Adrenal gland (tissue), 5 donors: Measurements from ENCODE around the gene HOMER1.

Experiments used
- CTCF ChIP-seq, 6 experiments: fragments of 450-650 bp in 4 of 6; fragments of 200-600 bp in 2 of 6; sonication (generic) in 1 of 6; IDR thresholded peaks; 1 replicate in 5 of 6; 2 replicates in 1 of 6; pipeline versions ENCODE4 v1.5.1 to v1.8.0; 2016 to 2021; ENCODE audit warnings: antibody characterized with exemption in 6 of 6, mild to moderate bottlenecking in 2 of 6, moderate library complexity in 1 of 6
- POLR2A ChIP-seq, 2 donors: fragments of 450-650 bp; IDR thresholded peaks; one replicate each; pipeline ENCODE4 v1.6.1; 2017; ENCODE audit warnings: antibody characterized with exemption in 2 of 2, mild to moderate bottlenecking in 2 of 2, moderate library complexity in 1 of 2
- donor health status: DM: no; HTN: no; CAD: no.

DNA sequence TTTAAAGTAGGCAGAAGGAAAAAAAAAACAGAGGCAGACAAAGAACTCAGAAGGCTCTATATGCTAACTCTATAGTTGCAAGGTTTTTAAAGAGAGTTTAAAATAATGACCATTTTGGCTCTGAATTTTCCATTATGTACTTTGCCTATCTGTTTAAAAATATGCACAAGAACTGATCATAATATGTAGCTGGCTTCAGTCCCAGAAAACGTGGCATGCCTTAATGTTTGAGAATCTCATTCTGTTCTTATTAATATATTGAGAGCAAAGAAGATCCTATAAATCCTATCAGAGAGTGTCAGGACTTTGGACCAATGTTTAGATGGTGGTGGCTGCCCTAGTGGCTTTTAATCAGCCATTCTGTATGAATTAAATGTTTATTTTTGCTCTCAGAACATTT, 156.5 kb downstream of the HOMER1 start:
- TF ChIP-seq POLR2A (IDR thresholded peaks at IDR 0.05): no peak
- no peak for TF ChIP-seq CTCF (IDR thresholded peaks at IDR 0.05)
